DND-41 (cell line): Measurements from ENCODE around the gene CTBP2.

Experiments
- CTCF ChIP-seq: IDR thresholded peaks from 2 replicates; pipeline ENCODE4 v1.5.1; 2012; ENCODE audit warnings: borderline replicate concordance, low read length, moderate library complexity, mild to moderate bottlenecking; ENCODE audit not compliant: poor library complexity, severe bottlenecking; ENCODE audit errors: extremely low read depth
- EZH2 ChIP-seq: IDR thresholded peaks from 3 replicates; pipeline ENCODE4 v1.6.1; 2012; ENCODE audit warnings: borderline replicate concordance, low read depth, mild to moderate bottlenecking, moderate library complexity, low read length, inconsistent platforms; ENCODE audit not compliant: severe bottlenecking

DNA sequence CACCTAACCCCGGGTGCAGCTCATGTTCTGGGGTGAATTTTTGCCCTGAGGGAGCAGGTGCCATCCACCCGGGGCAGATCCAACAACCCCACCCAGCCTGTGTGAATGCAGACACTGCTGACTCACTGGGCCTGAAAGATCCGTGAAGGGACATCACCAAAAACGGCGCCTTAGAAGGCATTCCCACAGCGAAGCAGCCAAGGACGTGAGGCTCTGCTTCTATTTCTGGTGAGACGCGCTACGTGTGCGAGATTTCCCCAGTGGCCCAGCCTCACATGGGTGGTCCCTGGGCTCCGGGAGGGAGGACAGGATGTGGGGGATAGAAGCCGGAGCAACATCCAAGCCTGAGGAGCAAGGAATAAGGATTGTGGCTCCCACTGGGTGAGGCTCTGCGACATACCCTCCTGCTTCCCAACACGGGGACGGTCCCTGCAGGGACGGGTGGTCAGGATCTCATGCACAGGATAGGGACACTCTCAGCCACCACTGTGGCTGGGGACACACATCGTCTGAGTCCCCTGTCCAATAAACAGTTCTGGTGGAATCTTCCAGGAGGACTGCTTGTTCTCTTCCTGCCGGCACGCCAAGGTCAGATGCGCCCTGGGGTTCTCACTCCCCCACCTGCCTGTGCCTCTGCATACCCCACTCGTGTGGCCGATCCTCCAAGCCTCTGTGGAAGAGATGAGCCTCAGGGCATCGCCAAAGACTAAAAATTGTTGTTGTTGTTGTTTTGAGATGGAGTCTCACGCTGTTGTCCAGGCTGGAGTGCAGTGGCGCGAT is 148.2 kb downstream of the CTBP2 start:
- TF ChIP-seq CTCF (no peak), EZH2 (no peak)
